Measurements from ENCODE around the gene PCSK5.

PCSK5 gene

GRCh38 chr9:76374783-76375559, 484.5 kb downstream of the PCSK5 start:
- FAIRE-seq (no peak), DNase-seq (ENCODE audit: low spot score) (peak; percentile 72)

GRCh38 chr9:76377791-76378190, 487.3 kb downstream of the PCSK5 start:
- no peak for FAIRE-seq

DNA sequence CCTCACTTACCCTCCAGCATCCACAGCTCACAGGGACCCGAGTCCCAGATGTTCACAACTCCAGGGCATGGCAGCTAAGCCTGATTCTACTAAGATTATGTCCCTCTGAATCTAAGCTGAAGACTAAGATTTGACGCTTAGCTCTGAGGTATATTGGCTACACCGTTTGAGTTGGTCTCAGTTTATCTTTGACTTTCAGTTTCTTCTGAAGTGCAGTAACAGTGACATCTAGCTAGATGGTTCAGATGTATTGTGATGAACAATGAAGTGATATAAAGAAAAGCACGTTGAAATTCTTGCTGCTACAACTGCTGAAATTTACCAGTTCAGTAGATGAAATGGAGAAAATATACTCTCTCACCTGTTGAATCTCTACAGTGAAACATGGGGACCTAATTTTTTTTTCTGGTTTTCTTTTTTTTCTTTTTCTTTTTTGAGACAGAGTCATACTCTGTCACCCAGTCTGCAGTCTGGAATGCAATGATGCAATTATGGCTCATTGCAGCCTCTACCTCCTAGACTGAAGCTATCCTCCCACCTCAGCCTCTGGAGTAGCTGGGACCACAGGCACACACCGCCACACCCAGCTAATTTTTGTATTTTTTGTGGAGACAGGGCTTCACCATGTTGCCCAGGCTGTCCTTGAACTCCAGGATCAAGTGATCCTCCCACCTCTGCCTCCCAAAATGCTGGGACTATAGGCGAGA, 488.0 kb downstream of the PCSK5 start:
- FAIRE-seq: no peak

More at GRCh38 chr9:76377791-76378190, 487.3 kb downstream of the PCSK5 start:
- no peak for DNase-seq (ENCODE audit: low spot score)

GRCh38 chr9:76379494-76379893, 489.0 kb downstream of the PCSK5 start:
- peak; percentile 56 for DNase-seq (ENCODE audit: low spot score)
- no peak for FAIRE-seq

More for the DNA sequence above, 488.0 kb downstream of the PCSK5 start:
- DNase-seq (ENCODE audit: low spot score): no peak

DNA sequence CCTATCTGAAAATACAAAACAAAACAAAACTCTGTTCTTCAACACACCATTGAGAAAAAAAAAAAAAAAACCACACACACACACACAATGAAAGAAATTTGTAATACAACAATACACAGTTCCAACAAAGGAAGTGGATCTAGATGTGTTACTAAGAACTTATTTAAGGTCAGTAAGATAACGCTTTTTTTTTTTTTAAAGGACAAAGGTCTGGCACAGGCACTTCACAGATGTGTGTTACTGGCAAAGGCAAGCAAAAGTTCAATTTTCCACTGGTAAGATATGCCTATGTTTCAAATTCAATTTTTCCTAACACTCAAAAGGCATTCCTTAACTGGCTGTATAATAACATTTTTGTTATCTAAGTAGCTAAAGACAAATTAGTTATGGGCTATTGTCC, 500.2 kb downstream of the PCSK5 start:
- FAIRE-seq: no peak
- DNase-seq (ENCODE audit: low spot score): no peak

GRCh38 chr9:76394195-76394959, 503.9 kb downstream of the PCSK5 start, which contains the start of gene RFK:
RFK (minus strand) TSS chr9:76394426; CDS start chr9:76394171, 255 bp downstream.
- DNase-seq (ENCODE audit: low spot score): peak; percentile 95
- FAIRE-seq: peak; percentile 82

DNA sequence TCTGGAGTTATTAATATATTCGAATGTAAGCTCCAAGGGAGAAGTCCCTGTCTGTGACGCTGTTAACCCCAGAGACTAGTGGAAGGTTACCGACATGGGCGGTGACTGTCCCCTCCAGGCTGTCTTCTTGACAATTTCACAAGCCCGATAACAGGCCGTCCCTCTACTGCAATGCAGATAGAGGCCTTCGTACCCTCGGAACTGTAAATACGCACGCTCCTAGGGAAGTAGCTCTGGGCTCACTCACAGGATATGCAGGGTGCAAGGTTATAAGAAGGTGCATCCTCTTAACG, 504.4 kb downstream of the PCSK5 start:
- DNase-seq (ENCODE audit: low spot score) (peak; percentile 40), FAIRE-seq (peak; percentile 17)

DNA sequence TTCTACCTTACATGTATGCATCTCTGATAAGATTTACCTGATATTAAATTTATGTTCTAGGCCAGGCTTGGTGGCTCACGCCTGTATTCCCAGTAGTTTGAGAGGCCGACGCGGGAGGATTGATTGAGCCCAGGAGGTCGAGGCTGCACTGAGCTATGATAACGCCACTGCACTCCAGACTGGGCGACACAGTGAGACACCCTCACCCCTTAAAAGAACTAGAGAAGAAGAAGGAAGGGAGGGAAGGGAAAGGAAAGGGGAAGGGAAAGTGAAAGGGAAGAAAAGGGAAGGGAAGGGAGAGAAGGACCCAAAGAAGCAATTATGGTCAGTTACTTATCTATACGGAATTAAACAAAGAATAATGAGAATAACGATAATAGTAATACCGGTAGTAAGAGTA, 504.9 kb downstream of the PCSK5 start:
- no peak for DNase-seq (ENCODE audit: low spot score)
- no peak for FAIRE-seq

- FAIRE-seq (no peak), DNase-seq (ENCODE audit: low spot score) (no peak)
Measured at GRCh38 chr9:76396144-76396543, 505.7 kb downstream of the PCSK5 start.

GRCh38 chr9:76396597-76396996, 506.1 kb downstream of the PCSK5 start:
- FAIRE-seq (no peak), DNase-seq (ENCODE audit: low spot score) (no peak)

DNA sequence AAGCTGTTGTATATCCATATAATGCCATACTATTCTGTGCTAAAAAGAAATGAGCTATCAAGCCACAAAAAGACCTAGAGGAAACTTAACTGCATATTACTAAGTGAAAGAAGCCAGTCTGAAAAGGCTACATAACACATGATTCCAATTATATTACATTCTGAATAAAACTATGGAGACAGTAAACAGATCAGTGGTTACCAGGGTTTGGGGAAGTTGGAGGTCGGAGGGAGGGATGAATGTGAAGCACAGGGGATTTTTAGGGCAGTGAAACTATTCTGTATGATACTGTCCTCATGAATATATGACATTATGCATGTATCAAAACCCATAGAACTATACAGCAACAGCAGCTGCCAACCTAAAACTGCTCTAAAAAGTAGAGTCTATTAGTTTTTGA, 509.4 kb downstream of the PCSK5 start:
- FAIRE-seq (no peak), DNase-seq (ENCODE audit: low spot score) (no peak)

DNA sequence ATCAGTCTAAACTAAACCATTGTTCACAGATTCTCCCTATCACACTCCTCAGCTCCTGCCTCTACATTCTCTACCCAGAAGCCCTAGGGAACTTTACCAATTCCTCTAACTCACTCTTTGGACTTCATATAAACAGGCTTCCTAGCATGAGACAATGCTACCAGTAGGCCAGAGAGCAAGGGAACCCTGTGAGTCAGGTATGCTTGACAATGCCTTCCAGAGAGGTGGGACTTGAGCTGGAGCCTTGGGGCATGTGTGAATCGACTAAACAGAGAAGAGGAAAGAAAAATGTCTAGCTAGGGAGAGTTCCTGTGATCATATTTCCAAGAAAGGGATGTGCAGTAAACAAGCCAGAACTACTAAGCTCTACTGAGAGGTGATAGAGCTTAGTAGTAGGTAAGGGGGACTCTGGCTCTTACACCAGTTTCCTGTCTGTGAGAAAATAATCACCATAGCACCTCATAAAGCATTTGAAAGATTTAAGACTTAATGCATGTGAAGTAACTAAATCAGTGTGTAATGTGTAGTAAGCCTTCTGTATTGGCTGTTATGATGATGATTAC, 510.1 kb downstream of the PCSK5 start:
- DNase-seq (ENCODE audit: low spot score) (no peak), FAIRE-seq (no peak)

- FAIRE-seq: no peak
- DNase-seq (ENCODE audit: low spot score): no peak
Measured at GRCh38 chr9:76401176-76401575, 510.7 kb downstream of the PCSK5 start.

GRCh38 chr9:76401580-76402354, 511.3 kb downstream of the PCSK5 start:
- FAIRE-seq (no peak), DNase-seq (ENCODE audit: low spot score) (no peak)

- FAIRE-seq: no peak
Measured at GRCh38 chr9:76403352-76403751, 512.9 kb downstream of the PCSK5 start.

GRCh38 chr9:76404401-76404800, 513.9 kb downstream of the PCSK5 start:
- FAIRE-seq (no peak), DNase-seq (ENCODE audit: low spot score) (no peak)

More at GRCh38 chr9:76403352-76403751, 512.9 kb downstream of the PCSK5 start:
- DNase-seq (ENCODE audit: low spot score): peak; percentile 49

- FAIRE-seq: no peak
Measured at GRCh38 chr9:76405340-76405739, 514.9 kb downstream of the PCSK5 start.

DNA sequence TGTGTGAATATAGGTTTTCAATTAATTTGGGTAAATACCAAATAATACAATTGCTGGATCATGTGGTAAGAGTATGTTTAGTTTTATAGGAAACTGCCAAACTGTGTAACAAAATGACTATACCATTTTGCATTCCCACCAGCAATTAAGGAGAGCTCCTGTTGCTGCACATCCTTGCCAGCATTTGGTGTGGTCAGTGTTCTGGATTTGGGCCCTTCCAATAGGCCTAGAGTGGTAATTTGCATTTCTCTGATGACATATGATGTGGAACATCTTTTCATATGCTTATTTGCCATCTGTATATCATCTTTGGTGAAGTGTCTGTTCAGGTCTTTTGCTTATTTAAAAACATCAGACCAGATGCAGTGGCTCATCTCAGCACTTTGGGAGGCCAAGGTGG, 515.4 kb downstream of the PCSK5 start:
- FAIRE-seq: no peak

More at GRCh38 chr9:76405340-76405739, 514.9 kb downstream of the PCSK5 start:
- no peak for DNase-seq (ENCODE audit: low spot score)

More for the DNA sequence above, 515.4 kb downstream of the PCSK5 start:
- DNase-seq (ENCODE audit: low spot score): no peak

Measured in urothelium cell line (cell line).